Measurements from ENCODE around the gene CAMK1D.

Gene CAMK1D

DNA sequence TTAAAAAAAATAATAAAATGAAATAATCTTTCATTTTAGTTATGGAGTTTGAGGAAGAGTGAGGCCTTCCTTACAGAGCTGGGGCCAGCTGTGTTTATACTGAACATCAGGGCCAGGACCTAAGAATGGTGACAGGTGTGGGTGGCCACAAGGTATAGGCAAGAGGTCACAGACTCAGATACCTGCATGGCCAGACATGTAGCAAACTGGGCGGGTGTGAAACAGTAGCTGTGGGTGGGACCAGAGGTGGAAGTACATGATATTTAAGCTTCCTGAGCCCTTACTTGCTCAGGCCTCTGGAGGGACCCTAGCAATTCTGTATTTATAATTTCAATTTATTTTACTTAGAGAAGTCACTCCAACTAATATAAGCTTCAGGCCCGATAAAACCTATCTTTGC is 27.7 kb upstream of the CAMK1D start:
- Histone ChIP-seq H3K79me2 (ENCODE audit: control insufficient read depth, low read length) (no peaks in the 10 kb centered on the region), H3K36me3 (ENCODE audit: control insufficient read depth, low read length) (no peaks in the 10 kb centered on the region), H4K20me1 (ENCODE audit: control insufficient read depth, insufficient read depth, low read depth, low read length) (no peaks in the 10 kb centered on the region), H3K9me3 (ENCODE audit: control insufficient read depth, insufficient read depth, low read length) (no peaks in the 10 kb centered on the region), H3K9me2 (replicated peaks; ENCODE audit: control insufficient read depth, low read length) (no peaks in the 10 kb centered on the region), H3K27me3 (ENCODE audit: control insufficient read depth, low read length) (no peaks in the 10 kb centered on the region), H3K4me3 (ENCODE audit: low read length) (no peak overlapping the region), H3K4me2 (ENCODE audit: low read length) (no peak overlapping the region), H3K27ac (ENCODE audit: low read depth, low read length) (no peak overlapping the region), H3K4me1 (ENCODE audit: control insufficient read depth, low read length) (peaks cover 32% of the 10 kb centered on the region), H3F3A (ENCODE audit: control insufficient read depth, insufficient read depth) (peaks cover 2% of the 10 kb centered on the region; the same call in 1 of the 2 replicates)
- TF ChIP-seq EZH2phosphoT487 (IDR thresholded peaks at IDR 0.05; ENCODE audit: borderline replicate concordance, low read length): no peak
- TF ChIP-seq, protein P1, sequence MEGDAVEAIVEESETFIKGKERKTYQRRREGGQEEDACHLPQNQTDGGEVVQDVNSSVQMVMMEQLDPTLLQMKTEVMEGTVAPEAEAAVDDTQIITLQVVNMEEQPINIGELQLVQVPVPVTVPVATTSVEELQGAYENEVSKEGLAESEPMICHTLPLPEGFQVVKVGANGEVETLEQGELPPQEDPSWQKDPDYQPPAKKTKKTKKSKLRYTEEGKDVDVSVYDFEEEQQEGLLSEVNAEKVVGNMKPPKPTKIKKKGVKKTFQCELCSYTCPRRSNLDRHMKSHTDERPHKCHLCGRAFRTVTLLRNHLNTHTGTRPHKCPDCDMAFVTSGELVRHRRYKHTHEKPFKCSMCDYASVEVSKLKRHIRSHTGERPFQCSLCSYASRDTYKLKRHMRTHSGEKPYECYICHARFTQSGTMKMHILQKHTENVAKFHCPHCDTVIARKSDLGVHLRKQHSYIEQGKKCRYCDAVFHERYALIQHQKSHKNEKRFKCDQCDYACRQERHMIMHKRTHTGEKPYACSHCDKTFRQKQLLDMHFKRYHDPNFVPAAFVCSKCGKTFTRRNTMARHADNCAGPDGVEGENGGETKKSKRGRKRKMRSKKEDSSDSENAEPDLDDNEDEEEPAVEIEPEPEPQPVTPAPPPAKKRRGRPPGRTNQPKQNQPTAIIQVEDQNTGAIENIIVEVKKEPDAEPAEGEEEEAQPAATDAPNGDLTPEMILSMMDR (IDR thresholded peaks at IDR 0.05; ENCODE audit: low read depth, low read length, poor library complexity, severe bottlenecking): no peak

DNA sequence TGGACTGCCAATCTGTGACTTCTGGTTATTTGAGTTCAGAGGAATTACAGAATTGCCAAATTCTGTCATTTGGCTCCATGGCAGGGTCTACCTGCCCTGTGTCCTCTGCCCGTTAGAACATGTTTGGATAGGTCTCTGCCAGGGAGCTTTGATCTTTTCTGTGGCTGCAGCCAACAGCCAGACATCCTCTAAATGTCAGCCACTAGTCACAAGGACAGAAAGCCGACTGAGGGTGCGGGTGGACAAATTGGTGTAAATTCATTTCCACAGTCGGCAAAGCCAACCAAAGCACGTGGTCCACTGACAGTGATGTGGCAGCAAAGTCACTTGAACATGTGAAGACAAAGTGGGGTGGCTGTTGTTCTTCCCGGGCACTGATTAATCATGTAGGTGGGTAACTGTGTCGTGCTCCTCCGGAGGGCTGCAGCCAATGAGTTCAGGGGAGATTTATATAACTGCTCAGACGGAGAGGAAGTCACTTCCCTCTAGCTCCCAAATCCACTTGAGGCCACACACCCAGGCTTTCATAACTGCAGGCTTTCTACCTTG is 26.7 kb upstream of the CAMK1D start:
- Histone ChIP-seq H3K79me2 (ENCODE audit: control insufficient read depth, low read length) (no peaks in the 10 kb centered on the region), H4K20me1 (ENCODE audit: control insufficient read depth, insufficient read depth, low read depth, low read length) (no peaks in the 10 kb centered on the region), H3K9me2 (replicated peaks; ENCODE audit: control insufficient read depth, low read length) (no peaks in the 10 kb centered on the region), H3F3A (ENCODE audit: control insufficient read depth, insufficient read depth) (peaks cover 2% of the 10 kb centered on the region; the same call in 1 of the 2 replicates), H3K4me1 (ENCODE audit: control insufficient read depth, low read length) (peaks cover 32% of the 10 kb centered on the region), H3K36me3 (ENCODE audit: control insufficient read depth, low read length) (no peaks in the 10 kb centered on the region), H3K27me3 (ENCODE audit: control insufficient read depth, low read length) (no peaks in the 10 kb centered on the region), H3K9me3 (ENCODE audit: control insufficient read depth, insufficient read depth, low read length) (no peaks in the 10 kb centered on the region), H3K4me3 (ENCODE audit: low read length) (no peak overlapping the region), H3K4me2 (ENCODE audit: low read length) (no peak overlapping the region), H3K27ac (ENCODE audit: low read depth, low read length) (no peak overlapping the region)
- no peak for TF ChIP-seq EZH2phosphoT487 (IDR thresholded peaks at IDR 0.05; ENCODE audit: borderline replicate concordance, low read length)
- TF ChIP-seq, protein P1 (IDR thresholded peaks at IDR 0.05; ENCODE audit: low read depth, low read length, poor library complexity, severe bottlenecking): no peak

DNA sequence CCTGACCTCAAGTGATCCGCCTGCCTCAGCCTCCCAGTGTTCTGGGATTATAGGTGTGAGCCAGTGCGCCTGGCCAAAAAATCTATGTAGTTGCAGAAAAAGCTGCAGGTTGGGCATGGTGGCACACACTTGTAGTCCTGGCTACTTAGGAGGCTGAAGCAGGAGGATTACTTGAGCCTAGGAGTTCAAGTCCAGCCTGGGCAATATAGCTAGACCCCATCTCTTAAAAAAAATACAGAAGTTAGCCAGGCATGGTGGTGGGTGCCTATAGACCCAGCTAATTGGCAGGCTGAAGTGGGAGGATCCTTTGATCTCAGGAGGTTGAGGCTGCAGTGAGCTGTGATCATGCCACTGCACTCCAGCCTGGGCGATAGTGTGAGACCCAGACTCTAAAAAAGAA is 24.8 kb upstream of the CAMK1D start:
- H3K4me2 ChIP-seq (ENCODE audit: low read length): no peak overlapping the region
- H3K9me3 ChIP-seq (ENCODE audit: control insufficient read depth, insufficient read depth, low read length): no peaks in the 10 kb centered on the region
- no peaks in the 10 kb centered on the region for H3K36me3 ChIP-seq (ENCODE audit: control insufficient read depth, low read length)
- H4K20me1 ChIP-seq (ENCODE audit: control insufficient read depth, insufficient read depth, low read depth, low read length): no peaks in the 10 kb centered on the region
- H3K79me2 ChIP-seq (ENCODE audit: control insufficient read depth, low read length): no peaks in the 10 kb centered on the region
- peaks cover 2% of the 10 kb centered on the region; the same call in 1 of the 2 replicates for H3F3A ChIP-seq (ENCODE audit: control insufficient read depth, insufficient read depth)
- H3K27ac ChIP-seq (ENCODE audit: low read depth, low read length): no peak overlapping the region
- no peaks in the 10 kb centered on the region for H3K9me2 ChIP-seq (replicated peaks; ENCODE audit: control insufficient read depth, low read length)
- H3K4me1 ChIP-seq (ENCODE audit: control insufficient read depth, low read length): peaks cover 30% of the 10 kb centered on the region
- no peak for TF ChIP-seq EZH2phosphoT487 (IDR thresholded peaks at IDR 0.05; ENCODE audit: borderline replicate concordance, low read length)
- TF ChIP-seq, protein P1 (IDR thresholded peaks at IDR 0.05; ENCODE audit: low read depth, low read length, poor library complexity, severe bottlenecking): no peak
- no peak overlapping the region for H3K4me3 ChIP-seq (ENCODE audit: low read length)
- H3K27me3 ChIP-seq (ENCODE audit: control insufficient read depth, low read length): no peaks in the 10 kb centered on the region

Measured in DOHH2 (cell line).